Mesendoderm (in vitro differentiated cells): ENCODE results near the gene CPB1.

Experiments used
- DNase-seq: peaks from one replicate; pipeline ENCODE4 v3.0.0; 2013
- H2AK5ac ChIP-seq: 2 replicates; pipeline ENCODE4 v1.6.1; 2013; ENCODE audit warnings: low read length, inconsistent platforms
- H2BK120ac ChIP-seq: 2 replicates; pipeline ENCODE4 v1.6.1; 2013; ENCODE audit warnings: low read depth, mild to moderate bottlenecking, low read length, moderate library complexity, mixed read lengths
- H2BK15ac ChIP-seq: replicated peaks from 2 replicates; pipeline ENCODE4 v1.6.1; 2013; ENCODE audit warnings: low read depth, mild to moderate bottlenecking, moderate library complexity
- H2BK5ac ChIP-seq: 2 replicates; pipeline ENCODE4 v1.6.1; 2013; ENCODE audit warnings: low read length, inconsistent platforms
- H3K18ac ChIP-seq: 2 replicates; pipeline ENCODE4 v1.6.1; 2013; ENCODE audit warnings: mild to moderate bottlenecking, low read length, mixed read lengths
- H3K23ac ChIP-seq: one replicate; pipeline ENCODE4 v1.6.1; 2013; ENCODE audit warnings: low read length
- H3K27ac ChIP-seq: 2 replicates; pipeline ENCODE4 v1.5.1; 2013; ENCODE audit warnings: low read depth, mild to moderate bottlenecking, inconsistent platforms, low read length, moderate library complexity
- H3K27me3 ChIP-seq: 2 replicates; pipeline ENCODE4 v1.6.1; 2013; ENCODE audit warnings: low read length, control low read depth, mild to moderate bottlenecking, inconsistent platforms; ENCODE audit not compliant: insufficient read depth, poor library complexity
- H3K36me3 ChIP-seq: 2 replicates; pipeline ENCODE4 v1.6.1; 2013; ENCODE audit warnings: low read length, inconsistent platforms; ENCODE audit not compliant: control insufficient read depth, insufficient read depth
- H3K4ac ChIP-seq: one replicate; pipeline ENCODE4 v1.6.1; 2013; ENCODE audit warnings: low read depth, mild to moderate bottlenecking, low read length, moderate library complexity
- H3K4me1 ChIP-seq: 2 replicates; pipeline ENCODE4 v1.6.1; 2013; ENCODE audit warnings: low read depth, low read length, inconsistent platforms; ENCODE audit not compliant: control insufficient read depth
- H3K4me2 ChIP-seq: 2 replicates; pipeline ENCODE4 v1.6.1; 2013; ENCODE audit warnings: low read length
- H3K4me3 ChIP-seq: 2 replicates; pipeline ENCODE4 v1.5.1; 2013; ENCODE audit warnings: mild to moderate bottlenecking, low read length
- H3K56ac ChIP-seq: one replicate; pipeline ENCODE4 v1.6.1; 2013; ENCODE audit warnings: low read length
- H3K79me1 ChIP-seq: 2 replicates; pipeline ENCODE4 v1.6.1; 2013; ENCODE audit warnings: low read length, inconsistent platforms
- H3K79me2 ChIP-seq: 2 replicates; pipeline ENCODE4 v1.6.1; 2013; ENCODE audit warnings: mild to moderate bottlenecking, low read length; ENCODE audit not compliant: control insufficient read depth, insufficient read depth
- H3K9ac ChIP-seq: 2 replicates; pipeline ENCODE4 v1.6.1; 2013; ENCODE audit warnings: low read length, inconsistent platforms
- H4K5ac ChIP-seq: one replicate; pipeline ENCODE4 v1.6.1; 2013; ENCODE audit warnings: low read length
- H4K8ac ChIP-seq: one replicate; pipeline ENCODE4 v1.6.1; 2013; ENCODE audit warnings: low read depth, mild to moderate bottlenecking, control low read depth, low read length, moderate library complexity
- WGBS: extraction: QIAGEN DNeasy Blood & Tissue Kit; methylation state at CpG from one replicate; pipeline ENCODE4 v1.1.7; 2013; ENCODE audit warnings: low lambda C conversion rate, missing lambda C conversion rate; ENCODE audit not compliant: insufficient coverage; ENCODE audit errors: extremely low coverage; 5-methylcytosine and 5-hydroxymethylcytosine counted together

Gene CPB1

DNA sequence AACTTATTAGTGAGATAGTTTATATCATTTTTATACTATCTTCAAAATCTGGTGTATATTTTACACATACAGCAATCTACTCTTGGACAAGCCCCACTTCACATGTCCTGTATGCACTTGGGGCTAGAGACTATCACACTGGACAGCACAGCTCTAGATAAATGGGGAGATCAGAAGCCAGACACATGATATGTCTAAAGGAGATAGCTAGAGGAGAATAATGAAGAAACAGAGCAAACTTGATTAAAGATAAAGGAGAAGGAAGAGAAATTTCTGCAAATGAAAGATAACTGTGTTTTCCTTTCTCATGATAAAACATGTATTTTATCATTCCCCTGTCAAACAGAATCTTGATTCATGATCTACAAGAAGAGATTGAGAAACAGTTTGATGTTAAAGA lies 50.5 kb downstream of the CPB1 start:
- Histone ChIP-seq H3K36me3 (no peaks in the 10 kb centered on the region), H3K27me3 (no peaks in the 10 kb centered on the region), H2AK5ac (no peak overlapping the region), H3K56ac (no peak overlapping the region), H3K4me2 (no peak overlapping the region), H3K23ac (no peak overlapping the region), H2BK120ac (no peak overlapping the region), H3K4ac (no peak overlapping the region), H2BK5ac (no peak overlapping the region), H3K18ac (no peak overlapping the region), H2BK15ac (no peak overlapping the region), H3K27ac (no peak overlapping the region), H3K9ac (no peak overlapping the region), H3K79me2 (no peaks in the 10 kb centered on the region), H3K4me3 (no peak overlapping the region), H3K79me1 (no peaks in the 10 kb centered on the region), H4K5ac (no peak overlapping the region), H3K4me1 (no peaks in the 10 kb centered on the region), H4K8ac (no peak overlapping the region)
- DNase-seq = no peak

DNA sequence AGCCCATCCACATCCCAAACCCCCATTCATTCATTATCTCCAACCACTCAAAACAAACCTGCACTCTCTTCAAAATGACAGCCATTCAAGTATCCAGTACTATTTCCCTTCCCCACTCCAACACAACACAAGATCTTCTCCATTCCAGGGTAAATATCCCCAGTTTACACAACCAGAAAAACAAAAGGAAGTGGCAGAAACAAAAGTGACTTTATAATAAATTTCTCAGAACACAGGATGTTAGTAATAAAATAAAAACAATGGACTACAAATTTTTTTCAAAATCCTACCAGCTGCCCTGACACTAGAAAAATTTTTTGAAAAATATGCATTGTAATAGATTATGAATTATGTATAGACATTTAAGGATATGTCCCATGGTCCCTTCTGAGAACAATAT lies 51.6 kb downstream of the CPB1 start:
- no peaks in the 10 kb centered on the region for H3K79me1 ChIP-seq
- no peaks in the 10 kb centered on the region for H3K27me3 ChIP-seq
- no peak overlapping the region for H3K4ac ChIP-seq
- H3K56ac ChIP-seq = no peak overlapping the region
- H3K9ac ChIP-seq = no peak overlapping the region
- no peak overlapping the region for H2BK120ac ChIP-seq
- no peaks in the 10 kb centered on the region for H3K36me3 ChIP-seq
- no peak overlapping the region for H3K23ac ChIP-seq
- no peaks in the 10 kb centered on the region for H3K4me1 ChIP-seq
- H2BK5ac ChIP-seq = no peak overlapping the region
- DNase-seq = no peak
- no peak overlapping the region for H4K8ac ChIP-seq
- H4K5ac ChIP-seq = no peak overlapping the region
- H3K27ac ChIP-seq = no peak overlapping the region
- no peak overlapping the region for H2AK5ac ChIP-seq
- no peak overlapping the region for H2BK15ac ChIP-seq
- H3K4me3 ChIP-seq = no peak overlapping the region
- H3K79me2 ChIP-seq = no peaks in the 10 kb centered on the region
- no peak overlapping the region for H3K18ac ChIP-seq
- no peak overlapping the region for H3K4me2 ChIP-seq

DNA sequence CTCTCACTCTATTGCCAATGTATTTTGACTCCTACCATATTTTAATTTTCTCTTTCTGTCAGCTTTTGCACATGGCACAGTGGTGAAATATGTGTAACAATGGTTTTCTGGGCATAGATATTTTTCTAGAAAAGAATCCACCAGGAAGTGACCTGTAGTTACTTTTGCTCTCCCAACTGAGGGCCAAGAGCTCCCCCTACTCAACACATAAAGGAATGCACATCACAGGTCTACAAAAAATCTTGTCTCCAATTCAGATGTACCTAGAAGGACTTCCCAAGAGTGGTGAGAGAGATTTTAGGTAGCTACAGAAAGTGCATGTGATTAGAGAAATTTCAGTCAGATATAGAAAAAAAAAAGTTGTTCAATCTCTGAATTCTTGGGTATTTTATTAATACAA lies 53.1 kb downstream of the CPB1 start:
- Histone ChIP-seq H3K18ac (no peak overlapping the region), H3K4me1 (no peaks in the 10 kb centered on the region), H3K36me3 (no peaks in the 10 kb centered on the region), H4K8ac (no peak overlapping the region), H3K56ac (no peak overlapping the region), H2BK15ac (no peak overlapping the region), H2AK5ac (no peak overlapping the region), H4K5ac (no peak overlapping the region), H3K27me3 (no peaks in the 10 kb centered on the region), H3K4ac (no peak overlapping the region), H3K9ac (no peak overlapping the region), H3K79me1 (no peaks in the 10 kb centered on the region), H3K79me2 (no peaks in the 10 kb centered on the region), H3K23ac (no peak overlapping the region), H2BK5ac (no peak overlapping the region), H3K27ac (no peak overlapping the region), H3K4me2 (no peak overlapping the region), H3K4me3 (no peak overlapping the region), H2BK120ac (no peak overlapping the region)
- peak; percentile 75 for DNase-seq

DNA sequence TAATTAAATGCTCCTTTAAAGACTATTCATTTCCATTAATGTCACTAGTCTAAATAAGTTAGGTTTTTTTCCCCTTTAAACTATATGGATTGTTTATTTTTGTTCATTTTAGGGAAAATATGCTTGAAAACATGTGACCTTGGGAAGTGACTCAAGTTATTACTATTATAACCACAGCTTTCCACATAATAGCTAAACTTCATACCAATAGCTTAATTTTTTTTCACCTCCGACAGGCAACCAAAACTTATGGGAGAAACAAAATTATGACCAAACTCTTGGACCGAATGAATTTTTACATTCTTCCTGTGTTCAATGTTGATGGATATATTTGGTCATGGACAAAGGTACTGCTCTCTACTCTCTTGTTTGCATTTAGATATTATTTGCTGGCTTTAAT lies 53.7 kb downstream of the CPB1 start:
- no peak overlapping the region for H2BK5ac ChIP-seq
- no peak overlapping the region for H3K23ac ChIP-seq
- no peak overlapping the region for H4K8ac ChIP-seq
- no CpG with 5 or more reads among the region's 2 CpGs for WGBS
- no peaks in the 10 kb centered on the region for H3K79me1 ChIP-seq
- H2AK5ac ChIP-seq = no peak overlapping the region
- no peak overlapping the region for H2BK120ac ChIP-seq
- H3K4me3 ChIP-seq = no peak overlapping the region
- no peak overlapping the region for H3K4ac ChIP-seq
- H3K4me2 ChIP-seq = no peak overlapping the region
- no peaks in the 10 kb centered on the region for H3K36me3 ChIP-seq
- H3K18ac ChIP-seq = no peak overlapping the region
- no peak overlapping the region for H3K56ac ChIP-seq
- no peaks in the 10 kb centered on the region for H3K79me2 ChIP-seq
- DNase-seq = no peak
- no peaks in the 10 kb centered on the region for H3K27me3 ChIP-seq
- H2BK15ac ChIP-seq = no peak overlapping the region
- H4K5ac ChIP-seq = no peak overlapping the region
- no peak overlapping the region for H3K9ac ChIP-seq
- no peak overlapping the region for H3K27ac ChIP-seq
- H3K4me1 ChIP-seq = no peaks in the 10 kb centered on the region

DNA sequence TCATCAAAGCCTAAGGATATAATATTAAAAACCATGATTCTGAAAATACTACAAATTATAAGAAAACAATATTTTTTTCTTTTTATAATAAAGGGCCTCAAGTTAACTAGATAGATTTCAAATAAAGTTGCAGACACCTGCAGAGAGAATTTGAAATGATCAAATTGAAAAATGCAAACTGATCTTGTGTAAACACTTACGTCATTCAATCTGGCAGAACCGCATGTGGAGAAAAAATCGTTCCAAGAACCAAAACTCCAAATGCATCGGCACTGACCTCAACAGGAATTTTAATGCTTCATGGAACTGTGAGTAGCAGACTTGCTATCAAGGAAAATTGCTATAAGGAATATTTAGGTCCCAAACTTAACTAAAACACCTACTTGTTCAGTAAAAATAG lies 54.7 kb downstream of the CPB1 start:
- Histone ChIP-seq H3K4ac (no peak overlapping the region), H3K9ac (no peak overlapping the region), H3K4me1 (no peaks in the 10 kb centered on the region), H3K23ac (no peak overlapping the region), H4K5ac (no peak overlapping the region), H2AK5ac (no peak overlapping the region), H3K18ac (no peak overlapping the region), H3K56ac (no peak overlapping the region), H3K79me2 (no peaks in the 10 kb centered on the region), H3K4me3 (no peak overlapping the region), H2BK5ac (no peak overlapping the region), H2BK120ac (no peak overlapping the region), H3K4me2 (no peak overlapping the region), H3K27me3 (no peaks in the 10 kb centered on the region), H2BK15ac (no peak overlapping the region), H4K8ac (no peak overlapping the region), H3K36me3 (no peaks in the 10 kb centered on the region), H3K79me1 (no peaks in the 10 kb centered on the region), H3K27ac (no peak overlapping the region)
- WGBS = no CpG with 5 or more reads among the region's 4 CpGs
- DNase-seq = no peak

DNA sequence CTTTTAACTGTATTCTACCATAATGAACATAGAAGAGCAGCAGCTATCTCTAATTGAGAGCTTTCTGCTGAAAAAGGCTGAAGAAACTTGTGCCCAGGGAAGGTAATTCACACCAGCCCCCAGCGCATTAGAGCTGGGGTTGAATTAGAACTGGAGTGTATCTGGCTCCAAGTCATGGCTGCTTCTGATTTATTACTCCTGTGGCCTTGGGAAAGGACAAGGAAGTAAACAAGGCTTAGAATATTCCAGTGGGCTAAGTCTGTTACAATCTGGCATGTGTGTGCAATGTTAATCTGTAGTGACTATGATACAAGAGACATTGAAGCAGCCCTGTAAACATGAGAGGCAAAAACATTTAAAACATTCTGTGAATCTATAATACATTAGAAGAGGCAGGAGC lies 55.6 kb downstream of the CPB1 start:
- no peak overlapping the region for H3K4me3 ChIP-seq
- no peaks in the 10 kb centered on the region for H3K4me1 ChIP-seq
- no peak overlapping the region for H2BK15ac ChIP-seq
- H3K36me3 ChIP-seq = no peaks in the 10 kb centered on the region
- H2AK5ac ChIP-seq = no peak overlapping the region
- no peak overlapping the region for H3K9ac ChIP-seq
- H2BK5ac ChIP-seq = no peak overlapping the region
- no peak overlapping the region for H4K8ac ChIP-seq
- no peak overlapping the region for H3K23ac ChIP-seq
- H3K27ac ChIP-seq = no peak overlapping the region
- H3K79me2 ChIP-seq = no peaks in the 10 kb centered on the region
- no peak overlapping the region for H3K18ac ChIP-seq
- no peak overlapping the region for H3K4me2 ChIP-seq
- no peak overlapping the region for H3K4ac ChIP-seq
- no peak overlapping the region for H2BK120ac ChIP-seq
- no peak for DNase-seq
- H3K56ac ChIP-seq = no peak overlapping the region
- no peaks in the 10 kb centered on the region for H3K27me3 ChIP-seq
- no CpG with 5 or more reads among the region's 1 CpG for WGBS
- H3K79me1 ChIP-seq = no peaks in the 10 kb centered on the region
- H4K5ac ChIP-seq = no peak overlapping the region
